ENCODE results near the gene RTL1.

Gene RTL1

GRCh38 chr14:100893760-100894159, 9.8 kb downstream of the RTL1 start:
- TF ChIP-seq FOXM1 (IDR thresholded peaks at IDR 0.05; ENCODE audit: borderline replicate concordance, low read depth) (no peak), ZBTB7A (IDR thresholded peaks at IDR 0.05; ENCODE audit: low read depth) (no peak), TAF1 (IDR thresholded peaks at IDR 0.05; ENCODE audit: low read depth) (no peak), EGR1 (IDR thresholded peaks at IDR 0.05) (no peak), TEAD4 (IDR thresholded peaks at IDR 0.05) (no peak), YY1 (IDR thresholded peaks at IDR 0.05; ENCODE audit: low read depth) (no peak), RAD21 (IDR thresholded peaks at IDR 0.05; ENCODE audit: low read depth) (no peak), EP300 (IDR thresholded peaks at IDR 0.05; ENCODE audit: borderline replicate concordance) (no peak), NFIC (IDR thresholded peaks at IDR 0.05) (no peak)
- TF ChIP-seq, protein P1, sequence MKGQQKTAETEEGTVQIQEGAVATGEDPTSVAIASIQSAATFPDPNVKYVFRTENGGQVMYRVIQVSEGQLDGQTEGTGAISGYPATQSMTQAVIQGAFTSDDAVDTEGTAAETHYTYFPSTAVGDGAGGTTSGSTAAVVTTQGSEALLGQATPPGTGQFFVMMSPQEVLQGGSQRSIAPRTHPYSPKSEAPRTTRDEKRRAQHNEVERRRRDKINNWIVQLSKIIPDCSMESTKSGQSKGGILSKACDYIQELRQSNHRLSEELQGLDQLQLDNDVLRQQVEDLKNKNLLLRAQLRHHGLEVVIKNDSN (IDR thresholded peaks at IDR 0.05): no peak
- TF ChIP-seq, protein P2, sequence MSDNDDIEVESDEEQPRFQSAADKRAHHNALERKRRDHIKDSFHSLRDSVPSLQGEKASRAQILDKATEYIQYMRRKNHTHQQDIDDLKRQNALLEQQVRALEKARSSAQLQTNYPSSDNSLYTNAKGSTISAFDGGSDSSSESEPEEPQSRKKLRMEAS (IDR thresholded peaks at IDR 0.05): no peak
- TF ChIP-seq, protein P3, sequence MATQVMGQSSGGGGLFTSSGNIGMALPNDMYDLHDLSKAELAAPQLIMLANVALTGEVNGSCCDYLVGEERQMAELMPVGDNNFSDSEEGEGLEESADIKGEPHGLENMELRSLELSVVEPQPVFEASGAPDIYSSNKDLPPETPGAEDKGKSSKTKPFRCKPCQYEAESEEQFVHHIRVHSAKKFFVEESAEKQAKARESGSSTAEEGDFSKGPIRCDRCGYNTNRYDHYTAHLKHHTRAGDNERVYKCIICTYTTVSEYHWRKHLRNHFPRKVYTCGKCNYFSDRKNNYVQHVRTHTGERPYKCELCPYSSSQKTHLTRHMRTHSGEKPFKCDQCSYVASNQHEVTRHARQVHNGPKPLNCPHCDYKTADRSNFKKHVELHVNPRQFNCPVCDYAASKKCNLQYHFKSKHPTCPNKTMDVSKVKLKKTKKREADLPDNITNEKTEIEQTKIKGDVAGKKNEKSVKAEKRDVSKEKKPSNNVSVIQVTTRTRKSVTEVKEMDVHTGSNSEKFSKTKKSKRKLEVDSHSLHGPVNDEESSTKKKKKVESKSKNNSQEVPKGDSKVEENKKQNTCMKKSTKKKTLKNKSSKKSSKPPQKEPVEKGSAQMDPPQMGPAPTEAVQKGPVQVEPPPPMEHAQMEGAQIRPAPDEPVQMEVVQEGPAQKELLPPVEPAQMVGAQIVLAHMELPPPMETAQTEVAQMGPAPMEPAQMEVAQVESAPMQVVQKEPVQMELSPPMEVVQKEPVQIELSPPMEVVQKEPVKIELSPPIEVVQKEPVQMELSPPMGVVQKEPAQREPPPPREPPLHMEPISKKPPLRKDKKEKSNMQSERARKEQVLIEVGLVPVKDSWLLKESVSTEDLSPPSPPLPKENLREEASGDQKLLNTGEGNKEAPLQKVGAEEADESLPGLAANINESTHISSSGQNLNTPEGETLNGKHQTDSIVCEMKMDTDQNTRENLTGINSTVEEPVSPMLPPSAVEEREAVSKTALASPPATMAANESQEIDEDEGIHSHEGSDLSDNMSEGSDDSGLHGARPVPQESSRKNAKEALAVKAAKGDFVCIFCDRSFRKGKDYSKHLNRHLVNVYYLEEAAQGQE (IDR thresholded peaks at IDR 0.05; ENCODE audit: low read depth): no peak

GRCh38 chr14:100893228-100893601, 10.3 kb downstream of the RTL1 start:
- no peak for TF ChIP-seq CREB1 (IDR thresholded peaks at IDR 0.05; ENCODE audit: low read depth)
- TF ChIP-seq TAF1 (IDR thresholded peaks at IDR 0.05; ENCODE audit: low read depth): no peak
- no peak for TF ChIP-seq EGR1 (IDR thresholded peaks at IDR 0.05)
- TF ChIP-seq ZBTB7A (IDR thresholded peaks at IDR 0.05; ENCODE audit: low read depth): no peak
- TF ChIP-seq TEAD4 (IDR thresholded peaks at IDR 0.05): no peak
- TF ChIP-seq EP300 (IDR thresholded peaks at IDR 0.05; ENCODE audit: borderline replicate concordance): no peak
- TF ChIP-seq YY1 (IDR thresholded peaks at IDR 0.05; ENCODE audit: low read depth): no peak
- TF ChIP-seq TCF12 (IDR thresholded peaks at IDR 0.05; ENCODE audit: low read depth): no peak
- no peak for TF ChIP-seq CEBPB (IDR thresholded peaks at IDR 0.05)
- no peak for TF ChIP-seq FOXM1 (IDR thresholded peaks at IDR 0.05; ENCODE audit: borderline replicate concordance, low read depth)
- TF ChIP-seq RAD21 (IDR thresholded peaks at IDR 0.05; ENCODE audit: low read depth): no peak
- TF ChIP-seq, protein P3 (IDR thresholded peaks at IDR 0.05; ENCODE audit: low read depth): no peak
- TF ChIP-seq, protein P1 (IDR thresholded peaks at IDR 0.05): no peak
- no peak for TF ChIP-seq NFIC (IDR thresholded peaks at IDR 0.05)
- TF ChIP-seq, protein P2 (IDR thresholded peaks at IDR 0.05): no peak

DNA sequence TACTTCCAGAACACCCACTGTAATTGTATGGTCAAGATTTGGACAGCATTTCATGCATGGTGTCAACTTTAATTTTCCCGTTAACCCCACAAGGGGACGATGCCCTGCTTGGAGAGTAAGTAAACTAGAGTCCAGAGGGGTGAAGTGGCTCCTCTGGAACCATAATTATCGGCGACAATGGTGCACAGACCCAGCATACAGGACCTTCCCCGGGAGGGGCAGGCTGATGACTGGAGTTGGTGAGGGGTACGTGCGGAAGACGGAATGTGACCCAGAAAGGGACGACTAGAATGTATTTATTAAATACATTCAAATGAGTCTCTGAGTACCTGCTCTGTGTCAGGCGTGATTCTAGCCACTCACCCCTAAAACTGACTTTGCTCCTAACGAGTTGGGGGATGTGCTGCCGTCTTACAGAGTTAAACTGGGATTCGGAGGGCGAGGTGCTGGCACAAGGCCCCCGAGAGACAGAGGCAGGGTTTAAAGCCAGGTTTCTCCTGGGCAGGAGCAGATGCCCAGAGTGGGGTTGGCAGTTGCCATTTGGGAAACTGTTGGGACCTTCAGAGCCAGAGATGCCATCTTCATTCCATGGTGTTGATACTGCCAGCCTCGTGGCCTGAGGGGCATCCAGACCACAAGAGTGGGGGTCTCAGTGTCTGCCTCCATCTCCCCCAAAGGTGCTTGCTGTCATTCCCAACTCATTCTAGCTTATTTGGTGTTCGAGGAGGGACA, 10.9 kb downstream of the RTL1 start:
- no peak for TF ChIP-seq TAF1 (IDR thresholded peaks at IDR 0.05; ENCODE audit: low read depth)
- TF ChIP-seq YY1 (IDR thresholded peaks at IDR 0.05; ENCODE audit: low read depth): no peak
- TF ChIP-seq FOXM1 (IDR thresholded peaks at IDR 0.05; ENCODE audit: borderline replicate concordance, low read depth): no peak
- TF ChIP-seq, protein P2 (IDR thresholded peaks at IDR 0.05): no peak
- no peak for TF ChIP-seq TEAD4 (IDR thresholded peaks at IDR 0.05)
- no peak for TF ChIP-seq NFIC (IDR thresholded peaks at IDR 0.05)
- TF ChIP-seq TCF12 (IDR thresholded peaks at IDR 0.05; ENCODE audit: low read depth): no peak
- no peak for TF ChIP-seq RAD21 (IDR thresholded peaks at IDR 0.05; ENCODE audit: low read depth)
- no peak for TF ChIP-seq CREB1 (IDR thresholded peaks at IDR 0.05; ENCODE audit: low read depth)
- no peak for TF ChIP-seq CEBPB (IDR thresholded peaks at IDR 0.05)
- no peak for TF ChIP-seq EGR1 (IDR thresholded peaks at IDR 0.05)
- TF ChIP-seq EP300 (IDR thresholded peaks at IDR 0.05; ENCODE audit: borderline replicate concordance): no peak
- no peak for TF ChIP-seq ZBTB7A (IDR thresholded peaks at IDR 0.05; ENCODE audit: low read depth)
- TF ChIP-seq, protein P1 (IDR thresholded peaks at IDR 0.05): no peak
- TF ChIP-seq, protein P3 (IDR thresholded peaks at IDR 0.05; ENCODE audit: low read depth): no peak

Data from Ishikawa (cell line).